Activated T-cell treated with anti-CD3 and anti-CD28 coated beads for 1 hour (primary cell): ENCODE results near the gene CCND1.
A peak's percentile ranks its signal among the peaks of the same experiment; 100 is the strongest.
"Not testable (repeated sequence)": the region's sequence is repeated elsewhere in the genome, so short reads cannot be mapped to it uniquely, and the experiment has no call there.

Experiments
- DNase-seq: peaks from one replicate; pipeline ENCODE4 v3.0.0-alpha.2; 2020; ENCODE audit warnings: low read depth

The CCND1 gene

GRCh38 chr11:69667619-69668604, 27.0 kb downstream of the CCND1 start:
- no peak for DNase-seq

DNA sequence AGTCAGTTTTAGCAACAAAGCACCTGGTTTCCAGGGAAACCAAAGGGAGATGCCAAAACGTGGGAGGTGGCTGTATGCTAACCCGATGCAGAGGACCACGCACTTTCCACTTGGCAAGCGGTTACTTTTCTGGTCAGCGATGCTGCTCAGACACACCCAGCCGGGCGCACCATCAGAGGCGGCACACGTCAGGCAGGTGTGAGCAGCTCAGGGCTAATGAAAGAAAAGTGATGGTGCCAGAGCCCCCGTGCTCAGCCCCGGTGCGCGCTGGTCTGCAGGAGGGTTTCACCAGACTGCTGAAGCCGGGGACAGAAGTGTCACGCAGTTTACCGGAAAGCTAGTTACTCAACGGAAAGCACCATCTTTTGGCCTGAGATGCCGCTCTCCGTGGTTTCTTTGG, 28.5 kb downstream of the CCND1 start:
- no peak for DNase-seq

GRCh38 chr11:69670158-69670845, 29.3 kb downstream of the CCND1 start:
- DNase-seq, result peak; percentile 37

GRCh38 chr11:69671734-69672465, 30.9 kb downstream of the CCND1 start:
- DNase-seq, result no peak

- DNase-seq, result no peak
These were observed 33.4 kb downstream of the CCND1 start for GRCh38 chr11:69674267-69674885.

DNA sequence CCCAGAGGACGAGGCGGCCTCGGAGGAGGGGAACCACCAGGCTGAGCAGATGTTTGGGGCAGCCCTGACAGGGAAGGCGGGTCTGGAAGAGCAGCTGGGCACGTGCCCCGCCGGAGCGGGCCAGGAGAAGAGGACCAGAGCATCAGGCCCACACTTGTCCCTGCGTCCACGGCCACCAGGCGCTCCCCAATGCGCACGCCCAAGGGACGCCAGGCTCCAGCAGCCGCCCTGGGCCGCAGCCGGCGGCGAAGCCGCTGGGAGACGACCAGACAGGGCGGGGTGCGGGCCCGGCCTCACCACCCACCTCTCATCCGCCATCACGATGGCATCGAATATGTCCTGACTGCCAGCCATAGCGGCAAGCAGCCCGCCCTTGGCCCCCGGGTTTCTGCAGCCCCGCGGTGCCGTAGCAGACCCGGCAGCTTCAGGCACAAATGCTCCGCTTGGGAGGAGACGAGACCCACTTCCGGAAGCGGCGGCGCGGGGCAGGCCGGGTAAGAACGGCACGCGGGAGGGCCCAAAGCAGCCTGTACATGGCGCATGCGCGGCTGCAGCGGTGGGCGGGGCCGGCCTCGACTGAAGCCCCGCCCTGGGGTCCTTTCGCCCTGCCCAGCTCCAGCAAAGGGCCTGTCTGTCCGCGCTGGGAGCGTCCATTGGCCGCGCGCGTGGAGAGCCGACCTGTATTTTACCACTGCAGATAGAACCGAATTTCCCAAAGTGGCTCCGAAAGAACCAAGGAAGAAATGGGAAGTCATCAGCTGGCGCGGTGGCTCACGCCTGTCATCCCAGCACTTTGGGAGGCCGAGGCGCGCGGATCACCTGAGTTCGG, 34.1 kb downstream of the CCND1 start, which contains the start of gene LTO1:
Gene LTO1, minus strand, starts transcription at position 468 of the 829 bp plus-strand sequence. Its CDS starts 114 bp downstream, at position 354.
- peak; percentile 96 for DNase-seq

DNA sequence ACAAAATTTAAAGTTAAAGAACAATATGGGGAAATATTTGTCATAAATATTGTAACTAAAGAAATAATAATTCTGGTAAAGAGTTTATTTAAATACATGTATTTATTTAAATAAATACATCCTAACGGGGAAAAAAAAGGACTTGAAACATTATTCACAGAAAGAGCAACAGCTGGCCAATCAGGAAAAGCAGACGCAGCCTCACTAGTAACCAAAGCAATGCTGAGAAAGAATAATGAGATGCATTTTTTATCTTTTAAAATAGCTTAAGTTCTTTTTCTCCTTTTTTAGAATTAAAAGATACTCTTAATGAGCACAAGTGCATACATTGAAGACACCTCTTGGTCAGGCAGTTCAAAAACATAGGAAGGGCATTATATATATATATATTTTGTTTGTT, 36.8 kb downstream of the CCND1 start:
- no peak for DNase-seq

- DNase-seq, result no peak
These were observed 39.7 kb downstream of the CCND1 start for GRCh38 chr11:69680688-69681087.

- no peak for DNase-seq
These were observed 41.3 kb downstream of the CCND1 start for GRCh38 chr11:69682221-69682620.

- DNase-seq, result no peak
These were observed 41.8 kb downstream of the CCND1 start for GRCh38 chr11:69682681-69683326.

DNA sequence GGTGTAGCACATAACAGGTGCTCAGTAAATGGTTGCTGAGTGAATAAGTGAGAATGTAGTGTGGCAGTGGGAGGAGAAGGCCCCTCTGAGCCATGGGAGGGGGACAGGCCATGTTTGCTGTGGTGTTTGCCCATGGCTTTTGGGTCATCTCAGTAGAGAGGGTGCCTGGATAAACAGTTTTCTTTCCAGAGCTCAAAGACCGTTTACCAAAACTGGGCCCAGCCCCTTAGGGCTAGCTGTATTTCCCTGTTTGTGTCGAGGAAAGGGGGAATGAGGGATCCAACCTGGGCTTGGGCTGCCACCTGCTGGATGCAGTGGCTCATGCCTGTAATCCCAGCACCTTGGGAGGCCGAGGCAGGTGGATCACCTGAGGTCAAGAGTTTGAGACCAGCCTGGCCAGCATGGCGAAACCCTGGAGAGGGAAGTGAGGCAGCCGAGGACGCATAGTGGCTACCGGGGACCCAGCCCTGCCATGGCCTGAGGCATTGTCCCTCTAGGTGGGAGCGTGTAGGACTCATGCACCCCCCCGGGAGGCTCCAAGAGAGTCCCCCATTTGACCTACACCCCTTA, 42.9 kb downstream of the CCND1 start:
- DNase-seq, result no peak

DNA sequence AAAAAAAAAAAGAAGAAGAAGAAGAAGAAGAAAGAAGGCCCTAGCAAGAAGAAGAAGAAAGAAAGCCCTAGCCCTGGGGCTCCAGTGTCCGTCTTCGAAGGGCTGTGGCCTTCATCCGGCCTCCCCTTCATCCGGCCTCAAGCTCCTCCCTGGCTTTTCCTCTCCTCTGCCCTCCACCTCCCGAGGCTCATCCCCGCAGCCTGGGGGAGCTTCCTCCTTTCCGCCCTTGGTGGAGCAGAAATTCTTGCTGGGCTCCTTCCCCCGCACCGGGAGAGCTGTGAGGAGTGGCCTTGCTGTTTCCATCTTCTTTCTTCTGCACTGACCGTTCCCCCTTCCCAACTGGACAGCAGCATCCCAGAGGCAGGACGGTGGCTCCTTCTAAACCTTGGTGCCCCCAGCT, 43.7 kb downstream of the CCND1 start:
- no peak for DNase-seq

DNA sequence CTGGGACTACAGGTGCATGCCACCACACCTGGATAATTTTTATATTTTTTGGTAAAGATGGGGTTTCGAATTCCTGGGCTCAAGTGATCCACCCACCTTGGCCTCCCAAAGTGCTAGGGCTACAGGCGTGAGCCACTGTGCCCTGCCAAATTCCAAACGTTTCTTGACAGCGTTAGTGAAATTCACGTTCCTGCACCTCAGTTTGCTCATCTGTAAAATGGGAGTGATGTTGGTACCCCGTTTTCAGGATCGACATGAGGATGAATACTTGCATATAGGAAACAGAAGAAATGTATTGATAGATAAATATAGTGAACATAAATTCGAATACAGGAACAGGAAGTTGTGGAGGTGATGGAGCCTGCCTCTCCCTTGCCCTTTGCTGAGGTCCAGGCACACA, 44.4 kb downstream of the CCND1 start:
- no peak for DNase-seq

GRCh38 chr11:69686452-69686851, 45.5 kb downstream of the CCND1 start:
- DNase-seq, result no peak

- DNase-seq, result no peak
These were observed 45.9 kb downstream of the CCND1 start for GRCh38 chr11:69686856-69687255.

DNA sequence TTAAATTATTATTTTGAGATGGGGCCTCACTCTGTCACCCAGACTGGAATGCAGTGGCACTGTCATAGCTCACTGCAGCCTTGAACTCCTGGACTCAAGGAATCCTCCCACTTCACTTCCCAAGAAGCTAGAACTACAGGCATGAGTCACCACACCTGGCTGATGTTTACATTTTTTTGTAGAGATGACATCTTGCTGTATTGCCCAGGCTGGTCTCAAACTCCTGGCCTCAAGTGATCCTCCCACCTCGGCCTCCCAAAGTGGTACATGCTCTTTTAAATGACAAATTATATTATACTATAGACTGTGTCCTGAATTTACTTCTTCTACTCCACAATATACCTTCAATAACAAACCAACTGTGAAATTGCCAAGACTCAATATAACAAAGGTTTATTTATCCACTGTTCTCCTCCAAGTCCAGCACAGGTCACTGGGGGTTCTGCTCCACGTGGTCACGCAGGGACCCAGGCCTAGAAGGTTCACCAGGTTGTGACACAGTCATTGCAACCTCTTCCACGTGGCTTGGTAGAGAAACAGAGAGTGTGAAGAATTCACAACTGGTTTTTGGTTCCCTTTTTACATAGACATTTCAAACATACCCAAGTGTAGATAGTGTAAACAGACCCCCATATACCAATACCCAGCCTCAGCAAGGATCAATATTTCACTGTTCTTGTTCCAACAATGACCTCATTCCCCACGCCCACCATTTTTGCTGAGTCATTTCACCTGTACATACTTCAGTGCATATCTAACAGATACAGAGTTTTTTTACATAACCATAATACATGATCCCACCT, 47.2 kb downstream of the CCND1 start:
- not testable (repeated sequence) for DNase-seq

DNA sequence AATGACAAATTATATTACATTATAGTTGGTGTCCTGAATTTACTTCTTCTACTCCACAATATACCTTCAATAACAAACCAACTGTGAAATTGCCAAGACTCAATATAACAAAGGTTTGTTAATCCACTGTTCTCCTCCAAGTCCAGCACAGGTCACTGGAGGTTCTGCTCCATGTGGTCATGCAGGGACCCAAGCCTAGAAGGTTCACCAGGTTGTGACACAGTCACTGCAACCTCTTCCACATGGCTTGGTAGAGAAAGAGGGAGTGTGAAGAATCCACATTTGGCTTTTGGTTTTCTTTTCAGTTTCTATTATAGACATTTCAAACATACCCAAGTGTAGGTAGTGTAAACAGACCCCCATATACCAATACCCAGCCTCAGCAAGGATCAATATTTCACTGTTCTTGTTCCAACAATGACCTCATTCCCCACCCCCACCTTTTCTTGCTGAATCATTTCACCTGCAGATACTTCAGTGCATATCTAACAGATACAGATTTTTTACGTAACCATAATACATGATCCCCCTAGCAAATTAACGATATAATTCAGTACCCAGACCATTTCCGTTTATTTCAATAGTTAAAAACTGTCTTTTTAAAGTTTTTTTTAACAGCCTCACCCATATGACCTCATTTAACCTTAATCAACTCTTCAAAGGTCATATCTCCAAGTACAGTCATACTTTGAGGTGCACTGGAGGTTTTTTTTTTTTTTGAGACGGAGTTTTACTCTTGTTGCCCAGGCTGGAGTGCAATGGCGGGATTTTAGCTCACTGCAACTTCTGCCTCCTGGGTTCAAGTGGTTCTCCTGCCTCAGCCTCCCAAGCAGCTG, 48.7 kb downstream of the CCND1 start:
- no peak for DNase-seq

- DNase-seq, result no peak
These were observed 50.5 kb downstream of the CCND1 start for GRCh38 chr11:69691463-69691862.
